GM18520 (cell line): ENCODE results near the gene SUSD3.
"Not testable (repeated sequence)": the region's sequence is repeated elsewhere in the genome, so short reads cannot be mapped to it uniquely, and the experiment has no call there.

ENCODE experiments used
- ATAC-seq: cut with Tn5 transposase; IDR thresholded peaks from one replicate; pipeline ENCODE4 v1.9.1; 2021; ENCODE audit not compliant: unreplicated experiment

The SUSD3 gene

DNA sequence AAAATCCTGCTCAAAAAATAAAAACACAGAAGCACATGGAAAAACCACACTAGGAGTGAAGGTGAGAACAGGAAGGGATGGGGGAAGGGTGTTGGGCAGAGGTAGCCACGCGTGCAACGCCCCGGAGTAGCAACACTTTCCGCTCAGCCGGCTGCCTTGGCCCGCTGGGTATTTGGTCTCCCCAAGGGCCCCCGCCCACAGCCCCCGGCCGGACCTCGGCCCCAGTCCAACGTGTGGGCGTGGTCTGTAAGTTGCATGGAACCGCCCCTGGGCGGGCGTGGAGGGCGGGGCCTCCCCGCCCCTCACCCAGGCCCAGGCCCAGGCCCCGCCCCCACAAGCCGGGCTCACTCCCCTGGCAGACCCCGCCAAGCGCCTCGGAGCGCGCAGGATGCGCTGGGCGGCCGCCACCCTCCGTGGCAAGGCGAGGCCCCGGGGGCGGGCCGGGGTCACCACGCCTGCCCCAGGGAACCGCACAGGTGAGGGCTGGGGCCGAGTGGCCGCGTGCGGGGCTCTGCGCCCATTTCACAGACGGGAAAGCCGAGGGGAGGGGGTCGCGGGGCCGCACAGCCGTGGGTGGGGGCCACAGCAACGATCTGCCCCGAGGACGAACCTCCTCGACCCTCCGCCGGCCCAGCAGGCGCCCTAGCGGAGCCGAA is at the start of gene SUSD3:
TSS of gene SUSD3 (plus strand) at position 347 of the 656 bp plus-strand sequence. CDS start at position 389, 42 bp downstream.
- ATAC-seq, result no peak

DNA sequence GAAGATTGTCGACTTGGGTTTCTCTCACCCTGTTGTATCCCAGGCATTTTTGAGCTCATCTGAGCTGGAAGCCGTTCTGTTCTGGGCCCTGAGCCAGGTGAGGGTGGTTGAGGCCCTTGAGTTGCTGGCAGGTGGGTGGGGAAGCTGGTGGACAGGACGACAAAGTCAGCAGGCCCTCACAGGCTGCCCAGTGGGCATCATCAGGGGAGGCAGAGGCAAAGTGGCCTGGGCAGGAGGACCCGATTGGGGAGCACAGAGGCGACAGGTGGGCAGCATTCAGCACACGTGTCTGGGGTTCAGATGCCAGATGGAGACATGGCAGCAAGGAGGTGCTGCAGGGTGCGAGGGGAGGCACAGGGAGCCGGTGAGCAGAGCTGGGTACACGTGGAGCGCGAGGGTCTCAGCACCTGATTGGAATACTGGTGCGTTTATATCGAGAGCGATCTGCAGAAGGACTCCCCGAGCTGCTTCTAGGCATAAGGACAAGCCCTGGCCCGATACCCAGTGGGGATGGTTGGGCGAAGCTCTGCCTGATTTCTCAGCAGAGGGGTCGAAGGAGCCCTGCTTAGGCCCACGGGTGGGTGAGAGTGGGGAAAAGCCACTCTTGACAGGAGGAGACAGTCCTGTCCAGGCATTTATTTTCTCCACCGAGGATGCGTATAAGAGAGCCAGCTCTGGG is 49.0 kb upstream of the SUSD3 start:
- ATAC-seq, result no peak

DNA sequence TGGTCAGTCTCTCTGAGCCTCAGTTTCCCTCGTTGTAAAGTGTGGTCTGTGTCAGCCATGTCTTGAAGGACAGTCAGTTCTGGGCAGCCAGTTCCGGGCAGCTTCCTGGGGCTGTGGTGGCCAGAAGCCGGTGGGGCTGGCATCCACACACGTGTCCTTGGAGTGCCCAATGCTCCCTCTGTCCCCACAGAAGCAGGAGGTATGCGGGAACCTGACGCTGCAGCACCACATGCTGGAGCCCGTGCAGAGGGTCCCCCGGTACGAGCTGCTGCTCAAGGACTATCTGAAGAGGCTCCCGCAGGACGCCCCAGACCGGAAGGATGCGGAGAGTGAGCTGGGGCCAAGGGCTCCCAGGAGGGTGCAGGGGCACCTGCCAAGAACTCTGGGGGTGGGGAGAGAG is 48.4 kb upstream of the SUSD3 start:
- ATAC-seq, result no peak

DNA sequence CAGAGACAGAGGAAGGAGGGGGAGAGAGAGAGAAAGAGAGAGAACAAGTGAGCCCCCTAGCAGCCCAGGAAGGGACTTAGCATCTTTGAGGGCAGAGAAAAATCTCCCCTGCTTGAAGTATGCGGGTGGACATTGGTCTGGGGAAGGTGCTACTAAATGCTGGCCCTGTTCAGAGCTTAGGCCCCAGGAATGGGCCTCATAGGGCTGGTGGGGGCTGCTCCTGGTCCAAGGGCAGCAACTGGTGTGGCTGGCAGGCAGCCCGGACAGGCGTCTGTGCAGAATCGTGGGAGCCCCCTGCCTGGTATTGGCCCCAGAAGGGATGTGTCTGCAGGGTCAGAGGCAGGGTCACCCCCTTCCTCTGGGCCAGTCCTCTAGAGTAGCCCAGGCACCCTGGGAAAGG is 47.8 kb upstream of the SUSD3 start:
- ATAC-seq, result no peak

DNA sequence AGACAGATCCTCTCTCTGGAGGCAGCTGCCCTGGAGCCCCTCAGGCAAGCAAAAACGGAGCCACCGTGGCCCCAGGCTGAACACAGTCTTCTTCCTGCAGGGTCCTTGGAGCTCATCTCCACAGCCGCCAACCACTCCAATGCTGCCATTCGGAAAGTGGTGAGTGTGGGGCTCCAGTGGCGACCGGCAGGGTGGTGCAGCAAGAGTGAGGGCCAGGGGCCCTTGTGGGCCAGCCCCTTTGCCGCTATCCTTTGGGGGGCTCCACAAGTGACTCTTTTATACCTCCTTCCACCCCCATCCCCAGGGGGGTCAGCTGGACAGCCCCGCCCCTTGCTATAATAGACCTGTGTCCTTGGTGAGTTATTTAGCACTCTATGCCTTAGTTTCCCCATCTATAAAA is 47.4 kb upstream of the SUSD3 start:
- no peak for ATAC-seq

DNA sequence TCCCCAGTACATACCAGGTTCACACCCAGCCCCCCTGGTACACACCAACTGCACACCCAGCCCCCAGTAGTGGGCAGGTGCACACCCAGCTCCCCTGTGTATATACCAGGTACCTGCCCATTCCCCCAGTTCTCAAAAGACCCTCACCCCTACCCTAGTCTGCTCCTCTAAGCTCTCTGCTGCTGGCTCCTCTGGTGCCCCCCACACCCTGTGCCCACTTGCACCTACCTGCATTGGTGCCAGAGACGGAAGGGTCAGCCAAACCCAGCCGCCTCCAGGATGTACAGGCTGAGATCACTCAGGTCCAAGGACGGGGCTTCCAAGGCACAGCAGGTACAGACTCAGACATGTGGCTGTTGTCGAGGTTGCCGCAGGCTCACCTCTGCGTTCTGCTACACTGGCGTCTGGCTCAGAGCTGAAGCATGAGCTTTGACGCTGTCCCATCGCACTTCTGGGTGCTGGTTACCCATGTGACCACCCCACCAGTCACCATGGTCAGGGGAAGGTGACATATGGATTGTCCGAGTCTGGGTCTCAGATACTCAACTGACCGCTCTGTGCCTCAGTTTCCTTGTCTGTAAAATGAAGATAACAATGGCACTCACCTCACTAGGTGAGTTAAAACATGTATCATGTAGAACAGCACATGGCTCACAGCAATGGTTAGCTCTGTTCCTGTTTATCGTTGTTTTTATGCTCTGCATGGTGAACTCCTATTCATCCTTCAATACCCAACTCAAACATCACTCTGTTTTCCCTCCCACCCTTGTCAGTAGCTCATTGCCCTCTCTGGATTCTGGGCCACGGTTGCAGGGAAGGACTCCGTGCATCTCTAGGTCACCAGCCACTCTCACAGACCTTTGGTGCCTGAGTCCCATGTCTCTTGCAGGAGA is 45.3 kb upstream of the SUSD3 start:
- no peak for ATAC-seq

DNA sequence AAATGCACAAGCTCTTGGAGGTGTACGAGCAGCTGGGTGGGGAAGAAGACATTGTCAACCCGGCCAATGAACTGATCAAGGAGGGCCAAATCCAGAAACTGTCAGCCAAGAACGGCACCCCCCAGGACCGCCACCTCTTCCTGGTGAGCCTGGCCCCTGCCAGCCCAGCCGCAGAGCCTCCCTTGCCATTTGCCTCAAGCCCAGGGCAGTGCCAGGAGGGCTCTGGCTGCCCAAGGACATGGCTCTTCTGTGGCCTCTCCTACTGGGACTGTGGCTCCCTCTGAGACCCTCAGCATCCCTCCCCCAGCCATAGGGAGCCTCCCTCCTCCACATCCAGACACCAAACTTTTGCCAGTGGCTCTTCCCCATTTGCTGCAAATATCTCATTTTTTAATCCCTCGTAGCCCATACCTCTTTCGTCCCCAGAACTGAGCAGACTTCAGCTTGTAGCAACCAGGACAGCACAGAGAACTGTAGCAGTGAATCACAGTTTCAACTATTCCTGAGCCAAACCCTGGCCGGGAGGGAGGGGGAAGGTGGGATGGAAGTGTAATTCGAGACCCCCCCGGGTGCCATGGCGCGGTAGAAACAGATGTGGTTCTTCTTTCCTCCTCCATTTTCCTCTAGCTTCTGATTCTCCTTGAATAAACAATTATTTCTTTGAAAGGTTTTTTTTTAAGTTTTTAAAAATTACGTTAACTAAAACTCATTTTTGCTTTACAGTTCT is 44.5 kb upstream of the SUSD3 start:
- ATAC-seq, result no peak

DNA sequence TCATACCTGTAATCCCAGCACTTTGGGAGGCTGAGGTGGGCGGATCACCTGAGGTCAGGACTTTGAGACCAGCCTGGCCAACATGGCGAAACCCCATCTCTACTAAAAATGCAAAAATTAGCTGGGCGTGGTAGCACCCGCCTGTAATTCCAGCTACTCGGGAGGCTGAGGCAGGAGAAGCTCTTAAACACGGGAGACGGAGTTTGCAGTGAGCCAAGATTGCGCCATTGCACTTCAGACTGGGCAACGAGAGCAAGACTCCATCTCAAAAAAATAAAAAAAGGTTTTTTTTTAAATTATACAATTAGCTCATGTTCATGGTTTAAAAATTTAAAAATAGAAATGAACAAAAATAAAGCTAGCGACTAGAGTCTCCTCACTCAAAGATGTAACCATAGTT is 43.3 kb upstream of the SUSD3 start:
- ATAC-seq, result not testable (repeated sequence)

DNA sequence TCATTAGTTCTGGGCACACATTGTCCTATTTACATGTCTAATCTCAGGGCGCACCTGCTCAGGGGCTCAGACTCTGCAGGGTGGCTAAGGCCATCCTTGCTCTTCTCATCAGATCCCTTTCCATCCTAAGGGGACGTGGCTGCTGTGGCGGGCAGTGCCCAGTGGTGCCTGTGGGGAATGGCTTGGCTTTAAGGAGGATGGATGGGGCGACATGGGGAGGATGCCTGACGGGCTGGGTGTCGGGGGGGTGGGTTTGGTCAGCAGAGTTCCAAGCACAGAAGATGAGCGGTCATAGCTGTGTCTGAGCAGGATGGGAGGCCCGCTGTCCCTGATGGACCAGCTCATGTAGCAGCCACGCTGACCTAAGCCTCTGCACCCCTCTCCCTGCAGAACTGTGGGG is 40.9 kb upstream of the SUSD3 start:
- ATAC-seq, result no peak

DNA sequence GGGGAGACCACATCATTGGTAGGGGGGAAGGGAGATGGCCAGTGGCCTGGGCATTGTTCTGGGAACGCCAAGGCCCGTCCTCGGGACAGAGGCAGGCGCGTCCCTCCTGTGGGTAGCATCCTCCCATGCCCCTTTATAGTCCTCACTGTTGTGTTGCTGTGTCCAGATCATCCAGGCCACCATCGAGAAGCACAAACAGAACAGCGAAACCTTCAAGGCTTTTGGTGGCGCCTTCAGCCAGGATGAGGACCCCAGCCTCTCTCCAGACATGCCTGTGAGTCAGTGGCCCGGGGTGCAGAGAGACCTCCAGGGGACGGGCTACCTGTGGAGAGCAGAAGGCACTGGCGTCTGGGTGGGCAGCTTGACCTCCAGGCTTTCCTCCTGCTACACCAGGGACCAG is 38.4 kb upstream of the SUSD3 start:
- no peak for ATAC-seq

DNA sequence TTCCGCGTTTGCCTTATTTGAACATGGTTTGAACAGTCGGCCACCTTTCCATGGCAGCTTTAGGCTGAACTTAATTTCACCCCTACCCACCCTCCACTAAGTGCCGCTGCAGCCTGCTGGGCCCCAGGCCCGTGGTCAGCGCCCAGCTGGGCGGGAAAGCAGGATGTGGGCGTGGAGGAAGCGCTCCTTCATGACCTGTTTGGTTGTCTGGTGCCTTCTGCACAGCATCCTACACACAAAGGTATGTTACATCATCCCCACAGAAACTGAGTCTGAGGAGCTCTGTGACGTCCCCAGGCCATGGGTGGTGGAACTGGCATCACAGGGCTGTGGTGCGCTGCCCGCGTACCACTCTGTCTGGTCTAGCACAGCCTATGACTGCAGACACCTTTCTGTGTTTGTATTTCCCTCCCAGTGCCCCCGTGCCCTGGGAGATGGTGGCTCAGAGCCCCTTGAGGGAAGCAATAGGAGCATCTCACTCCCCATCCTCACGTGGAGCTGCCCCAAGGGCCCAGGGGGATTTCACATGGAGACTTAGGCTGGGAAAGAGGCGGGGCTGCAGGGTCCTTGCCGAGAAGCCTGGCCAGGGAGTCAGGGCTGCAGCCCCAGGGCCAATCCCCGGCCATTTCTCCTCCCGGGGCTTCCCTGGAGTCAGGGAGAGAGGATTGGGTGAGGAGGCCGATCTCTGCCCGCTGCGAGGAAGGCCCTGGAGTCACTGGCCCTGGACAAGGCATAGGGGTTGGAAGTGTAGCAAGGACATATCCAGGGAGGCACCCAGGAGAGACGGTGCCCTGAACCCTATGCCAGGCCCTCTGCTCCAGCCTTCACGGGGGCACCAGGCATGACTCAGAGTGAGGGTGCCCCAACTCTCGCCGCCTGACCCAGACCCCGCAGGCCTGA is 37.5 kb upstream of the SUSD3 start:
- ATAC-seq, result no peak

DNA sequence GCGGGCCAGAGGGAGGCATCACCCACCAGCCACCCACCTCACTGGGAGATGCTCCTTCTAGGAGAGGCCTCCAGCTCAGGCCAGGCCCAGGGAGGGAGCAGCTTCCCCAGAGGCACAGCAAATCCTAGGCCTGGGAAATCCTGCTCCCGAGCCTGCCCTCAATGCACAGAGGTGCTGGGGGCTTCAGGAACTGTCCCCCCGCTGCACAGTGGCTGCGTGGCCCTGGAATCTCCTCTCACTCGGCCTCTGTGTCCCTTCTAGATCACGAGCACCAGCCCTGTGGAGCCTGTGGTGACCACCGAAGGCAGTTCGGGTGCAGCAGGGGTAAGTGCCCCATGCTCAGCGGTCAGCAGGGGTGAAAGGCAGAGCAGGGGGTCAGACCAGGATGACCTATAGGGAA is 36.4 kb upstream of the SUSD3 start:
- no peak for ATAC-seq

DNA sequence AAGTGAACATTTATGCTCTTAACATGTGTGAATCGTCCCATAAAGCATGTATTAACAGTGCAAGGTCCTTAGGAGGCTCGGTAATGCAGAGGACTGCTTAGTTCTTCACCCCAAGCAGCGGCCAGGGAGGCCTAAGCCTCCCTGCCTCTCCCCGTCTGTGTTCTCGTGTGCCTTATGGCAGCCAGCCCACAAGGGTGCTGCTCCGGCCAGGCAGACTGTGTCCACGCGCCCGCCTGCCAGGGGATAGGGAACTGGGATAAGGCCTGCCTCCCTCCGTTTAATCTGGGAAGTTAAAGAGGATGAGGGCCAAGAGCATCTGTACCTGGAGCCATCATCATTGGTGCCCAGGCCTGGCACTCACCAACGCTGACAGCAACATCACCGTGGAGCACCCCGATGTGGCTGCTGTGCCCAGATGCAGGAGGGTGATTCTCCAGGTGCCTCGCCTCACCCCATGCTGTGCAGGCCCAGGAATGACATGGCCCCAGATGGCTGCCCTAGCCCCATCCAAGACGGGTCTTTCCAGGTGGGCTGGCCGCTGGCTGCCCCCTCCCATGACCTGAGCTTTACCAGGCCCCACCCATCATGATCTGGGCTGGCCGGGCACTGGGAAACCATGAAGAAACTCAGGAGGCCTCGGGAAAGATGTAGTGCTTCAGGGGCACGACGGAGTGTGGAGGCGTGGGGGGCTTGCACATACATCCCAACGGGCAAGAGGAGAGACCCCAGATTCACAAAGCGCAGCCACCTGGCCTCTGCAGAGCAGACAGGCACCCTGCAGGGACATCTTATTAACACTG is 35.6 kb upstream of the SUSD3 start:
- no peak for ATAC-seq

DNA sequence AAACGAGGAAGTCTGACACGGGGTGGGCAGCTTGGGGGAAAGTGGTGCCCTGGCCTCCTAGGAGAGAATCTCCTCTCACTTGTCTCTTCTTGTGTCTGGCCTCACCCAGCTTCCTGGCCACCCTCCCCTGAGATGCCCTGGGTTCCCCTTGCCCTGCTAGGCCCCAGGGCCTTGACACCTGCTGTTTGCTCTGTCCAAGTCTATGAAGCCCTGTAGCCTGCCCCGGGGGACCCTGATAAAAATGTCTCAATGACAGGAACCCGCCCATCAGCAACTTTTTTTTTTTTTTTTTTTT is 35.0 kb upstream of the SUSD3 start:
- ATAC-seq, result no peak

DNA sequence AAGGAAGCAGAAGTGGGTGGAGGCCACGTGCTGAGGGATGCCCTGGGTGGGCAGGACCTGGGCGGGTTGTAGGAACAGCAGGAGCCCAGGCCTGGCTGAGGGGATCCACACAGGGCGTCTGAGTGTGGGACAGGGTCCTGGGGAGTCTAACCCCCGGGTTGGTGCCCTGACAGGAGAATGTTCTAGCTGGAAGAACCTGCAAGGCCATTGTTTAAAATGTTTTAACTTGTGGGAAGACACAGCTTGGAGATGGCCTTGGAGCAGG is 33.9 kb upstream of the SUSD3 start:
- ATAC-seq, result no peak

DNA sequence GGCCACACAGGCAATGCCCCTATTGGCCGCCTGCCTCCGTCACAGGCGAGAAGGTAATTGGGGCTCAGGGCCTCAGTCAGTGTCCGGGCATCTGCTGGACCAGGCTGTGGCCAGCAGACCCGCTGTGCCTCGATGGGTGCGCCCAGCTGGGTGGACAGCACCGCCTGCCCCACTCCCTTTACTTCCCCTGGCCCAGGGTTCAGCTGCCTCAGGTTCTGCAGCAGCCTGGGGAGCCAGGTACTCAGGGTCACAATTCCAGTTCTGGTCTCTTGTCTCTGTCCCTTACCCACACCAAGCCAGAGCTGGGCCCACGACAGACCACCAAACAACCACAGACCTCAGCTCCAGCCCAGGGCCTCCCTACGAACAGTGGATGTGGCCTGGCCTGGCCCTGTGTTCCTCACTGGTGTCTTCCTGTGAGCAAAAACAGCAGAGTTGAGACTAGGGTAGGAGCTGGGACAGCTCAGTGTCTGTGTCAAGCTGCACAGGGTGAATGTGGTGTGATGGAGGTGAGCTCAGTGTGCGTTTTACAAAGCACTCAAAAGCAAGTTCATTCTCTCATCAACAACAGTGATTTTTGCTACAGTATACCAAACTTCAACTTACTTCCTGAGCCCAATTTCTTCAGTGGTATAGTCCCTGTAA is 33.4 kb upstream of the SUSD3 start:
- ATAC-seq, result no peak

DNA sequence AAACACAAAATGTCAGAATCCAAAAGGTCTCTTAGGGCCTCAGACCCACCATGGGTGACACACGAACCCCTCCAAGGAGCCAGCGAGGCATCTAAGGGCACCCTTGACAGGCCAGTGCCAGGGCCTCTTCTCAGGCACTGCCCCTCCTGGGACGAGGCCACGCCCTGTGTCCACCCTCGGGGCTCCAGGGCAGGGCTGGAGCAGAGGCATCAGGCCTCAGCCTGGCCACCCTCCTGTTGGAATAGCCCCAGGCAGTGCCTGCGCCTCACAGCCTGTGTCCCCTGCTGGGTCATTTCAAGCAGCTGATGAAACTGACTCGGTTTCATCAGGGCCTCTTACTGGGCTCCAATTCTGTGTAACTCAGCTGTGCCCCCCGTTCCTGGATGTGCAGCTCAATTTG is 32.8 kb upstream of the SUSD3 start:
- ATAC-seq, result no peak

DNA sequence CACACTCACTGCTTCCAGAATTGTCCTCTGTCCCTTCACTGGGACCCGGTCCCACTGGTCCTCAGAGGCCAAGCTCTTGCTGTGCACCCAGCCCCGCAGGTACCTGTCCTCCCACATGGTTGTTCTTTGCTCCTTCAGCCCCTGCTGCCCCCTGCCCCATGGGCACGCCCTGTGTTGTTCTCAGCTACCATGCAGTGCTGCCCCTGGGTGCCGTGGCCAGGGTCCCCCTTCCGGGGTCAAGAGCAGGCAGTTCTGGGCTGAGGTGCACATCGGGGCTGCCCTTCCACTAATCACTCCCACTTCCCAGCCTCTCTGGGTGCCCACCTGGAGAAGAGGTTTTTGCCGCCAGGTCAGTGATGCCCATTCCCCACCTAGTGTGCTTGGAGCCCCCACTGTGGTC is 31.9 kb upstream of the SUSD3 start:
- no peak for ATAC-seq

DNA sequence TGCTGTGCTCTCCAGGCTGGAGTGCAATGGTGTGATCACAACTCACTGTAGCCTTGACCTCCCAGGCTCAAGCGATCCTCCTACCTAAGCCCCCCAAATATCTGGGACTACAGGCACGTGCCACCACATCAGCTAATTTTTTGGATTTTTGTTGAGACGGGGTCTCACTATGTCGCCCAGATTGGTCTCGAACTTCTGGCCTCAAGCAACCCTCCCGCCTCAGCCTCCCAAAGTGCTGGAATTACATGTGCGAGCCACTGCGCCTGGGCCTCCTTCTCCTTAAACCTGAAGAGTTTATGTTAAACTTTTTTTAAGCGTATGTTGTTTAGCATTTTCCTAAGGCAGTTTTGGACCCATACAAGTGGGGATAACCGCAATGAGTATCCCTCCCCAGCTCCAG is 30.8 kb upstream of the SUSD3 start:
- ATAC-seq, result no peak
